Thymus (tissue), 11 donors: Measurements from ENCODE around the gene FAM13A. TPM values are rescaled to one million over a fixed set of nuclear protein-coding genes. Genes with fewer than 3 reads are reported as not detected.

Source experiments
- DNase-seq, 9 donors: peaks; one replicate each; pipeline ENCODE4 v3.0.0-alpha.2; 2013; ENCODE audit warnings: low spot score in 9 of 9, low read depth in 6 of 9, missing footprints in 1 of 9
- H3K27ac ChIP-seq, 2 donors: one replicate each; pipeline ENCODE4 v1.5.1; 2013; ENCODE audit warnings: control low read depth in 1 of 2, low read depth in 1 of 2, low read length in 1 of 2, mild to moderate bottlenecking in 1 of 2, moderate library complexity in 1 of 2
- H3K27me3 ChIP-seq, 2 donors: one replicate each; pipeline ENCODE4 v1.5.1; 2013; ENCODE audit warnings: low read length in 1 of 2; ENCODE audit not compliant: control insufficient read depth in 2 of 2, insufficient read depth in 1 of 2
- H3K36me3 ChIP-seq, 2 donors: one replicate each; pipeline ENCODE4 v1.5.1; 2013; ENCODE audit warnings: low read length in 1 of 2, mild to moderate bottlenecking in 1 of 2, moderate library complexity in 1 of 2; ENCODE audit not compliant: control insufficient read depth in 2 of 2, insufficient read depth in 2 of 2
- H3K4me1 ChIP-seq, 2 donors: one replicate each; pipeline ENCODE4 v1.5.1; 2013; ENCODE audit warnings: low read length in 2 of 2; ENCODE audit not compliant: control insufficient read depth in 2 of 2, insufficient read depth in 2 of 2
- H3K4me3 ChIP-seq, 2 donors: one replicate each; pipeline ENCODE4 v1.5.1; 2013; ENCODE audit warnings: low read length in 2 of 2, control low read depth in 1 of 2, mild to moderate bottlenecking in 1 of 2
- H3K9me3 ChIP-seq, 2 donors: one replicate each; pipeline ENCODE4 v1.5.1; 2013; ENCODE audit warnings: low read length in 1 of 2, mild to moderate bottlenecking in 1 of 2; ENCODE audit not compliant: control insufficient read depth in 2 of 2, insufficient read depth in 1 of 2
- WGBS: extraction: QIAGEN DNeasy Blood & Tissue Kit; methylation state at CpG from one replicate; pipeline ENCODE4 v1.1.7; 2013; 5-methylcytosine and 5-hydroxymethylcytosine counted together
- polyA plus RNA-seq: library from polyadenylated mRNA; stranded (reverse); fragments of 200-250 nt; gene quantifications from one replicate; pipeline ENCODE4 v1.2.3, GENCODE V29; 2013
- total RNA-seq: library from RNA; stranded (reverse); fragments of 120-200 nt; gene quantifications from one replicate; pipeline ENCODE4 v1.2.4, GENCODE V29; 2013
- donor health status: healthy.

FAM13A gene
- total and polyA plus RNA-seq, 2 donors = 9.0 to 9.3 TPM

- H3K4me3 ChIP-seq = no peak overlapping the region
- H3K4me1 ChIP-seq = no peaks in the 10 kb centered on the region
- DNase-seq = no peak
- no peaks in the 10 kb centered on the region for H3K9me3 ChIP-seq
- H3K36me3 ChIP-seq = peaks cover 0 to 2% of the 10 kb centered on the region in 2 donors
- no peak overlapping the region for H3K27ac ChIP-seq
- WGBS = 94% methylated on average over 8 of the region's 8 CpGs
- H3K27me3 ChIP-seq = no peaks in the 10 kb centered on the region
These were observed 254.2 kb downstream of the FAM13A start for GRCh38 chr4:88802585-88803286.

DNA sequence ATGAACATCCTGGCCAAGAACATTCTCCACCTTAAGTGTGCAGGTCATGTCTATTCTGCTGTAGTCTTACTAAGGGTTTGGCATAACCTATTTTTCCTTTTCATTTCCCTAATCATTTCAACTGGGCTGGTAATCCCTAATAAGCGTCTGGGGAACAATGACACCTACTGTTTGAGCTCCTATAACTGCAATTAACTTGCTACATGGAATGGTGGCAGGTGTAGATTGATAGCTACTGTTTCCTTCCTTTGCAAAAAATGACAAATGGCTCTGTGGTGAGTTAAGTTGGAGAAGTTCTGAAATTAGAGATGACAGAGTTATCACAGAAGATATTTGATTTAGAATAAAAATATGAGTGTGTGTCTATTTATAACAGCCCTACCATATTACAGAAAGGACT lies 254.8 kb downstream of the FAM13A start:
- H3K27me3 ChIP-seq = no peaks in the 10 kb centered on the region
- H3K4me3 ChIP-seq = no peak overlapping the region
- H3K4me1 ChIP-seq = no peaks in the 10 kb centered on the region
- H3K9me3 ChIP-seq = no peaks in the 10 kb centered on the region
- WGBS = 63% methylated on average over 1 of the region's 1 CpG
- H3K36me3 ChIP-seq = peaks cover 0 to 2% of the 10 kb centered on the region in 2 donors
- no peak for DNase-seq
- H3K27ac ChIP-seq = no peak overlapping the region

DNA sequence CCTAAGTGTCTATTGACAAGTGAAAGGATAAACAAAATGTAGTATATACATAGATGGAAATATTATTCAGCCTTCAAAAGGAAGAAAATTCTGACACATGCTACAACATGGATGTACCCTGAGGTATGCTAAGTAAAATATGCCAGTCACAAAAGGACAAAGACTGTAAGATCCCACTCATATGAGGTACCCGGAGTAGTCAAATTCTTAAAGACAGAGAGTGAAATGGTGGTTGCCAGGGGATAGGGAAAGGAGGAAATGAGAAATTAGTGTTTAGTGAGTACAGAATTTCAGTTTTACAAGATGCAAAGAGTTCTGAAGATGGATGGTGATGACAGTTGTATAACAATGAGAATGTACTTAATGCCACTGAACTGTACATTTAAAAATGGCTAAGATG lies 257.1 kb downstream of the FAM13A start:
- Histone ChIP-seq H3K27ac (no peak overlapping the region), H3K4me3 (no peak overlapping the region), H3K9me3 (no peaks in the 10 kb centered on the region), H3K36me3 (peaks cover 0 to 2% of the 10 kb centered on the region in 2 donors), H3K27me3 (no peaks in the 10 kb centered on the region), H3K4me1 (no peaks in the 10 kb centered on the region)
- no peak for DNase-seq
- 97% methylated on average over 1 of the region's 1 CpG for WGBS

DNA sequence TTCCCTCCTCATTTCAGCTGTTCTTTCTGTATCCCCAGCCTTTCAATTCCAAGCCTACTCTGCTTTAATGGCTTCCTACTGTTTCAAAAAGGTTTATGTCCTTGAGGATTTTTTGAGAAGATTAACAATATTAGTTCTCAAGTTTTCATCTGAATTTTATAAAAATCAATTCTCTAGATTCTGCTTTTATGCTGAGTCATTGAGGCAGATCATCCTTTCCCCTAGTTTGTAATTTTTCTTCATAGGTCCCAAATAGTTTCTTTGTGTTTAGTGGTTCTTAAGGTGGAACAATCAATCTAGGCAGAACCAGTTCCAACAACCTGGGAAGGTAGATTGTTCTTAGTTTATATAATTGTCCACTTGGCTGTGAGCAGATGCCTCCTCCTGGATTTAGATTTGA lies 259.3 kb downstream of the FAM13A start:
- no peaks in the 10 kb centered on the region for H3K4me1 ChIP-seq
- DNase-seq = no peak
- H3K4me3 ChIP-seq = no peak overlapping the region
- no peak overlapping the region for H3K27ac ChIP-seq
- H3K27me3 ChIP-seq = no peaks in the 10 kb centered on the region
- peaks cover 0 to 2% of the 10 kb centered on the region in 2 donors for H3K36me3 ChIP-seq
- no peaks in the 10 kb centered on the region for H3K9me3 ChIP-seq

DNA sequence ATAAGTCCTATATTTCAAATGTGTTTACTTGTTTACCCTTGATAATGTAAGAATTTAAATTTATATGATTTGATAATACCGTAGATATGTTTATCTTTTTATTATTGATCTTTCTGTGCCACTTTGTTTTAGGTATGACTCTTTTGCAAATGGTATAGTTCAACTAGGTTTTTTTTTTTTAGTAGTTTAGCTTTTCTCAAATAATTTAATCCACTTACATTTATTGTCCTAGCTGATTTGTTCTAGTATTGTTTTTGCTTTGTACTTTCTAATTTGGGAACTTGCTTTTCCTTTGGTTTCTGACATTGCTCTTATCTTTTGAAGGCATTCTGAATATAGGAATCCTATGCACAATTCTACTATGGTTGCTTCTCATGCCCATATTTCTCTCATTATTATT lies 260.4 kb downstream of the FAM13A start:
- DNase-seq = no peak
- WGBS = 97% methylated on average over 1 of the region's 1 CpG

DNA sequence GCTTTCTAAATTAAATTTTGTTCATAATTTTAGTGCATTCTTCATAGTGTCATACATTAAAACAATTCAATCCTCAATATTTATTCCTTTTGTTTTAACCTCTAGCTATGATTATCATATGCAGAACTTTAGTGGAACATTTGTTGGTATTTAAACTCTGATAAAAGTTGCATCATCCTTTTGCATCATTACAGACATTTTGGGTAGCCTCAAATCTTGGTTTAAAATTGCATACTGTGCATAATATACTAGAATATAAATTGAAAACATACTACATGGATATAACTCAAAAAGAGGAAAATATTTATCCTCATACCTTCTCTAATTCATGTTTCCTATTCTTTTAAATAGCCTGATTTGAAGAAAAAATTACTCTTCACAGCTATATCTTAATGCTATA lies 262.0 kb downstream of the FAM13A start:
- no peaks in the 10 kb centered on the region for H3K9me3 ChIP-seq
- no peak overlapping the region for H3K27ac ChIP-seq
- no peaks in the 10 kb centered on the region for H3K27me3 ChIP-seq
- H3K36me3 ChIP-seq = peaks cover 0 to 2% of the 10 kb centered on the region in 2 donors
- H3K4me1 ChIP-seq = no peaks in the 10 kb centered on the region
- H3K4me3 ChIP-seq = no peak overlapping the region
- no peak for DNase-seq

More for the DNA sequence above, 260.4 kb downstream of the FAM13A start:
- Histone ChIP-seq H3K9me3 (no peaks in the 10 kb centered on the region), H3K4me1 (no peaks in the 10 kb centered on the region), H3K36me3 (peaks cover 0 to 2% of the 10 kb centered on the region in 2 donors), H3K4me3 (no peak overlapping the region), H3K27me3 (no peaks in the 10 kb centered on the region), H3K27ac (no peak overlapping the region)

DNA sequence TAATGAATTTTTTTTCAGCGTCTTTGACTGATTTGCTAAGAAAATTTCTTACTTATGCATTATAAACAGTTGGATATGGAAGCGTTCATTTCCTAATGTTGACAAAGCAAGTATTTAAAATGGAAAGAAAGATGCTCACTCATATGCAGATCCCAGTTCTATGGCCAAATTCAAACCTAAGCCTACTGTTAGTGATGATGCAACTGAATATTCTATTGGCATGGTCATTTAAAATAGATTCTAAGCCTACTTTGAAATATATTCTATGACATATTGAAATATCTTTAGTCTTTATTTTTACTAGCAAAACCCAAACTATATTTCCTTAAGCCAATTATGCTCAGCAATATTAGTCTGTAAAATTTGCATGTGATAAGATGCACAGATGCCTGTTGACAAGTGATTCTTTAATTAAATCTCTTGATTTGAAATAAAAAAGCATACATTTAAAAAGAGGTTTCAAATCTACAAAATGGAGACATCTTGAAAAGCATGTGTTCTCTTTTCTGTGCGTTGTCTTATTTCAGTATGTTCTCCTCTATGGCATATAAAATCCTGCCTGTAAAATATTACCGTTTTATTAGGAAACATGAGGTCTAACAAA lies 262.8 kb downstream of the FAM13A start:
- Histone ChIP-seq H3K36me3 (peaks cover 0 to 2% of the 10 kb centered on the region in 2 donors), H3K27me3 (no peaks in the 10 kb centered on the region), H3K4me3 (no peak overlapping the region), H3K27ac (no peak overlapping the region), H3K4me1 (no peaks in the 10 kb centered on the region), H3K9me3 (no peaks in the 10 kb centered on the region)
- 98% methylated on average over 4 of the region's 4 CpGs for WGBS
- DNase-seq = no peak

GRCh38 chr4:88793475-88793874 lies 263.5 kb downstream of the FAM13A start:
- no peaks in the 10 kb centered on the region for H3K9me3 ChIP-seq
- no peaks in the 10 kb centered on the region for H3K27me3 ChIP-seq
- H3K36me3 ChIP-seq = peaks cover 0 to 2% of the 10 kb centered on the region in 2 donors
- no peak for DNase-seq
- H3K4me1 ChIP-seq = no peaks in the 10 kb centered on the region
- no peak overlapping the region for H3K27ac ChIP-seq
- WGBS = 96% methylated on average over 1 of the region's 1 CpG
- H3K4me3 ChIP-seq = no peak overlapping the region

- no peak for DNase-seq
These were observed 264.2 kb downstream of the FAM13A start for GRCh38 chr4:88792821-88793220.

More at GRCh38 chr4:88792821-88793220, 264.2 kb downstream of the FAM13A start:
- H3K27me3 ChIP-seq = no peaks in the 10 kb centered on the region
- no peaks in the 10 kb centered on the region for H3K9me3 ChIP-seq
- no peak overlapping the region for H3K27ac ChIP-seq
- no peak overlapping the region for H3K4me3 ChIP-seq
- H3K4me1 ChIP-seq = no peaks in the 10 kb centered on the region
- H3K36me3 ChIP-seq = no peaks in the 10 kb centered on the region
- WGBS = 96% methylated on average over 1 of the region's 1 CpG
